Activated CD4-positive, CD25-positive, alpha-beta regulatory T cell treated with anti-CD3 and anti-CD28 coated beads, Interleukin-2, amount 50 U/mL, for 72 hours (primary cell): ENCODE results near the gene TUB.

Experiments
- DNase-seq: peaks from one replicate; pipeline ENCODE4 v3.0.0; 2021

TUB gene

GRCh38 chr11:8069771-8070170 lies 11.2 kb upstream of the TUB start:
- DNase-seq = no peak

- no peak for DNase-seq
Measured at GRCh38 chr11:8070417-8071115, 10.4 kb upstream of the TUB start.

GRCh38 chr11:8071616-8072581 lies 9.1 kb upstream of the TUB start:
- DNase-seq = peak; percentile 16

GRCh38 chr11:8075119-8075726 lies 5.8 kb upstream of the TUB start:
- DNase-seq = no peak

GRCh38 chr11:8079111-8079675 lies 1.8 kb upstream of the TUB start:
- DNase-seq = no peak

- no peak for DNase-seq
Measured at GRCh38 chr11:8080069-8080670, 841 bp upstream of the TUB start.

- DNase-seq = no peak
Measured at GRCh38 chr11:8081591-8082250, 710 bp downstream of the TUB start.

- DNase-seq = no peak
Measured at GRCh38 chr11:8082391-8083087, 1.5 kb downstream of the TUB start.

- DNase-seq = no peak
Measured at GRCh38 chr11:8083088-8083395, 2.0 kb downstream of the TUB start.

- no peak for DNase-seq
Measured at GRCh38 chr11:8083871-8084281, 2.9 kb downstream of the TUB start.

GRCh38 chr11:8084352-8084751 lies 3.3 kb downstream of the TUB start:
- no peak for DNase-seq

GRCh38 chr11:8085011-8085645 lies 4.1 kb downstream of the TUB start:
- DNase-seq = no peak

GRCh38 chr11:8086001-8086479 lies 5.0 kb downstream of the TUB start:
- DNase-seq = no peak

- DNase-seq = no peak
Measured at GRCh38 chr11:8086571-8086970, 5.6 kb downstream of the TUB start.

- no peak for DNase-seq
Measured at GRCh38 chr11:8087185-8087584, 6.2 kb downstream of the TUB start.

- no peak for DNase-seq
Measured at GRCh38 chr11:8087756-8088155, 6.7 kb downstream of the TUB start.

- no peak for DNase-seq
Measured at GRCh38 chr11:8089791-8090510, 8.9 kb downstream of the TUB start.

GRCh38 chr11:8090756-8091155 lies 9.7 kb downstream of the TUB start:
- no peak for DNase-seq

- DNase-seq = peak; percentile 17
Measured at GRCh38 chr11:8091721-8092120, 10.7 kb downstream of the TUB start.
